Fibroblast of lung (primary cell): Measurements from ENCODE around the gene MLF1.

ENCODE experiments used
- EZH2 ChIP-seq: IDR thresholded peaks from 2 replicates; pipeline ENCODE4 v1.5.1; 2012; ENCODE audit warnings: low read length, control low read depth, mild to moderate bottlenecking; ENCODE audit errors: missing control alignments
- TF ChIP-seq, protein P1 (sequence below), 2 donors: IDR thresholded peaks in 1 of 2; conservative IDR thresholded peaks in 1 of 2; 1 replicate in 1 of 2; 2 replicates in 1 of 2; pipeline ENCODE4 v1.5.1; 2011 to 2012; ENCODE audit warnings: low read length in 2 of 2, control low read depth in 1 of 2, inconsistent platforms in 1 of 2, low read depth in 1 of 2, mild to moderate bottlenecking in 1 of 2

DNA sequence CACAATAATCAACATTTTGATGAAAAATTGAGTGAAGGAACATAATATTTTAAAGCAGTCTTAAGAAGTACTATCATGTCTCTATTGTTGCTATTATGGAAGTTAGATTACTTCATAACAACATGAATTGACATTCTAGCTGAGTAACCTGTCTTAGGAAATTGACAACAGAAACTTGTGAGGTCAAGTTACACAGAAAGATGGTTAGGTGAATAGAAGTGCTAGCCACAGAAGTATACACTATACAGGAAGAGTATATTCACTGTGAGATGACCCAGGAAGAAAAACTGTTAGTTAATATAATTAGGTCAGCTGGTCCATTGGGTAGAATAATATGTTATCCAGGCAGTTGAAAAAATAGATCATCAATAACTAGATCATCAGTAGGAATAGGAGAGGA, 31.2 kb downstream of the MLF1 start:
- TF ChIP-seq, protein P1, sequence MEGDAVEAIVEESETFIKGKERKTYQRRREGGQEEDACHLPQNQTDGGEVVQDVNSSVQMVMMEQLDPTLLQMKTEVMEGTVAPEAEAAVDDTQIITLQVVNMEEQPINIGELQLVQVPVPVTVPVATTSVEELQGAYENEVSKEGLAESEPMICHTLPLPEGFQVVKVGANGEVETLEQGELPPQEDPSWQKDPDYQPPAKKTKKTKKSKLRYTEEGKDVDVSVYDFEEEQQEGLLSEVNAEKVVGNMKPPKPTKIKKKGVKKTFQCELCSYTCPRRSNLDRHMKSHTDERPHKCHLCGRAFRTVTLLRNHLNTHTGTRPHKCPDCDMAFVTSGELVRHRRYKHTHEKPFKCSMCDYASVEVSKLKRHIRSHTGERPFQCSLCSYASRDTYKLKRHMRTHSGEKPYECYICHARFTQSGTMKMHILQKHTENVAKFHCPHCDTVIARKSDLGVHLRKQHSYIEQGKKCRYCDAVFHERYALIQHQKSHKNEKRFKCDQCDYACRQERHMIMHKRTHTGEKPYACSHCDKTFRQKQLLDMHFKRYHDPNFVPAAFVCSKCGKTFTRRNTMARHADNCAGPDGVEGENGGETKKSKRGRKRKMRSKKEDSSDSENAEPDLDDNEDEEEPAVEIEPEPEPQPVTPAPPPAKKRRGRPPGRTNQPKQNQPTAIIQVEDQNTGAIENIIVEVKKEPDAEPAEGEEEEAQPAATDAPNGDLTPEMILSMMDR (conservative IDR thresholded peaks at IDR 0.05 in 1 of 2, IDR thresholded peaks at IDR 0.05 in 1 of 2; ENCODE audit: low read depth in 1 of 2, low read length in 2 of 2): no peak
- TF ChIP-seq EZH2: no peak
